Cardiac muscle cell (in vitro differentiated cells and primary cell): ENCODE data around the gene FGF14. TPM values are rescaled to one million over a fixed set of nuclear protein-coding genes. Genes with fewer than 3 reads are reported as not detected.

Source experiments
- DNase-seq, 2 donors: peaks; one replicate each; pipeline versions ENCODE4 v3.0.0 to v3.0.0-alpha.2; 2010 to 2017; ENCODE audit warnings: low read depth in 1 of 2, low spot score in 1 of 2
- H3K27ac ChIP-seq: fragments of 200-600 bp; sonication (generic); 2 replicates; pipeline ENCODE4 v1.5.1; 2016
- H3K27me3 ChIP-seq: fragments of 200-600 bp; sonication (generic); 2 replicates; pipeline ENCODE4 v1.6.0; 2016; ENCODE audit warnings: control low read depth
- H3K36me3 ChIP-seq: fragments of 200-600 bp; sonication (generic); 2 replicates; pipeline ENCODE4 v1.5.1; 2016; ENCODE audit warnings: control low read depth
- H3K4me1 ChIP-seq: fragments of 200-600 bp; sonication (generic); 2 replicates; pipeline ENCODE4 v1.8.1; 2017; ENCODE audit warnings: low read depth, mild to moderate bottlenecking, mixed run types
- H3K4me3 ChIP-seq: fragments of 200-600 bp; sonication (generic); 2 replicates; pipeline ENCODE4 v1.5.1; 2016; ENCODE audit warnings: mild to moderate bottlenecking
- H3K9me3 ChIP-seq: fragments of 200-600 bp; sonication (generic); 2 replicates; pipeline ENCODE4 v1.5.1; 2017; ENCODE audit warnings: low read depth, mild to moderate bottlenecking, control low read depth
- polyA plus RNA-seq: library from polyadenylated mRNA; unstranded; fragments of >200 nt; fragmentation: Nextera tagmentation; extraction: Ambion mirVana; gene quantifications from 2 replicates; pipeline ENCODE4 v1.2.1, GENCODE V29; 2016
- total RNA-seq: library from RNA; depleted of rRNA; stranded (reverse); fragments of >200 nt; gene quantifications from 2 replicates; pipeline ENCODE4 v1.2.3, GENCODE V29; 2016
- TF ChIP-seq, protein P1 (sequence below): IDR thresholded peaks from 2 replicates; pipeline ENCODE4 v1.5.1; 2012; ENCODE audit warnings: low read depth, mild to moderate bottlenecking, low read length

Gene FGF14
- total and polyA plus RNA-seq, 2 experiments from 2014 or later, result not detected

DNA sequence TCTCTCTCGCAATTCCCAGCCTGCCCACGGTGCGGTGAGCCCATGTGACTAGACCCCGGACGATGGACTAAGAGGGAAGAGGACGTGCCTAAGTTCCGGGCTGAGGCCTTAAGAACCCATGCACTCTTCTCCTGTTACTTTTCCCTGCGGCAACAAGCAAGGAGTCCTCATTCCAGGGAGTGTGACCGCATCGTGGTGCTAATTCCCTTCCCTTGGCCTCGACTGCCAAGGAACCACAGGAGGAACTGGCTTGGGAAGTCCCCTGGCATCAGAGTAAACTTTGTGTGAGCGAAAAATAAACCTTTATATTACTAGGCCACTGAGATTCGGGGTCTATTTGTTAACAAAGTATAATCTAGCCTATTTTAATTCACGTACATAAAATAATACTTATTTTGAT is 34.0 kb downstream of the FGF14 start:
- Histone ChIP-seq H3K27ac (no peak overlapping the region), H3K36me3 (no peaks in the 10 kb centered on the region), H3K9me3 (no peaks in the 10 kb centered on the region), H3K27me3 (no peaks in the 10 kb centered on the region), H3K4me1 (no peaks in the 10 kb centered on the region), H3K4me3 (no peak overlapping the region)
- DNase-seq, result no peak
- TF ChIP-seq, protein P1, sequence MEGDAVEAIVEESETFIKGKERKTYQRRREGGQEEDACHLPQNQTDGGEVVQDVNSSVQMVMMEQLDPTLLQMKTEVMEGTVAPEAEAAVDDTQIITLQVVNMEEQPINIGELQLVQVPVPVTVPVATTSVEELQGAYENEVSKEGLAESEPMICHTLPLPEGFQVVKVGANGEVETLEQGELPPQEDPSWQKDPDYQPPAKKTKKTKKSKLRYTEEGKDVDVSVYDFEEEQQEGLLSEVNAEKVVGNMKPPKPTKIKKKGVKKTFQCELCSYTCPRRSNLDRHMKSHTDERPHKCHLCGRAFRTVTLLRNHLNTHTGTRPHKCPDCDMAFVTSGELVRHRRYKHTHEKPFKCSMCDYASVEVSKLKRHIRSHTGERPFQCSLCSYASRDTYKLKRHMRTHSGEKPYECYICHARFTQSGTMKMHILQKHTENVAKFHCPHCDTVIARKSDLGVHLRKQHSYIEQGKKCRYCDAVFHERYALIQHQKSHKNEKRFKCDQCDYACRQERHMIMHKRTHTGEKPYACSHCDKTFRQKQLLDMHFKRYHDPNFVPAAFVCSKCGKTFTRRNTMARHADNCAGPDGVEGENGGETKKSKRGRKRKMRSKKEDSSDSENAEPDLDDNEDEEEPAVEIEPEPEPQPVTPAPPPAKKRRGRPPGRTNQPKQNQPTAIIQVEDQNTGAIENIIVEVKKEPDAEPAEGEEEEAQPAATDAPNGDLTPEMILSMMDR, result no peak

DNA sequence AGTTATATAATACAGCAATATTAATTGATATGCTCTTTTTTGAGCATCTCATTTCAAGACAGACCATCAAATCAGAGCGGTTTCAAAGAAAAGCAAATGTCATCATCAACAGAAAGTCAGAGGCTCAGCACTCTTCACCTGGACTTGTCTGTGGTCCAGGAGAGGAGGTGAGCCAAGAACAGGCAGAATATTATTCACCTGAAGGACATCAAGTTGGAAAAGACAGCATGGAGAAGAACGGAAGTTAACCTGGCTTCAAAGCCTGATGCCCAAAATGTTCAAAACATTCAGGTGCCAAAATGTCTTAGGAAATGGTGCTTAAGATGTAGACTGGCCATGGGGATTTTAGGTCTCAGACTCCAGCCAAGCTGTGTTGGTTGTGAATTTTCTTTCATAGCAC is 40.7 kb downstream of the FGF14 start:
- TF ChIP-seq, protein P1, result no peak
- Histone ChIP-seq H3K4me3 (no peak overlapping the region), H3K27me3 (no peaks in the 10 kb centered on the region), H3K9me3 (no peaks in the 10 kb centered on the region), H3K36me3 (no peaks in the 10 kb centered on the region), H3K27ac (no peak overlapping the region), H3K4me1 (no peaks in the 10 kb centered on the region)
- DNase-seq, result no peak

DNA sequence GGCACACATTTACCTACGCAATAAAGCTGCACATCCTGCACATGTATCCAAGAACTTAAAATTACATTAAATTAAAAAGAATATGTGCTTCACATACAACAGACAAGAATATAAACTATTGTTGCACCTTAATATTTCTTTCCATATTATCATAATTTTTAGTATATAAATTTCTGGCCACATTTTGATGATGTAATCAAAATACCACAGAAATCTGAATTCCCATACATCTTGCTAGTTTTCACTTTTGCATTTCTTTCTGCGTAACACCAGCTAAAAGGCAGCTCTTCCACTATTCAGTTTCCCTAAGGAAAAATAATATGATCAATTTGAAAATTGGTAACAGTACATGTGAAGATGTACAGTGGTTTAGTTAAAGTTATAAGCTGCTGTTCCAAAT is 42.6 kb downstream of the FGF14 start:
- Histone ChIP-seq H3K9me3 (no peaks in the 10 kb centered on the region), H3K4me3 (no peak overlapping the region), H3K4me1 (no peaks in the 10 kb centered on the region), H3K36me3 (no peaks in the 10 kb centered on the region), H3K27ac (no peak overlapping the region), H3K27me3 (no peaks in the 10 kb centered on the region)
- TF ChIP-seq, protein P1, result no peak
- no peak for DNase-seq

DNA sequence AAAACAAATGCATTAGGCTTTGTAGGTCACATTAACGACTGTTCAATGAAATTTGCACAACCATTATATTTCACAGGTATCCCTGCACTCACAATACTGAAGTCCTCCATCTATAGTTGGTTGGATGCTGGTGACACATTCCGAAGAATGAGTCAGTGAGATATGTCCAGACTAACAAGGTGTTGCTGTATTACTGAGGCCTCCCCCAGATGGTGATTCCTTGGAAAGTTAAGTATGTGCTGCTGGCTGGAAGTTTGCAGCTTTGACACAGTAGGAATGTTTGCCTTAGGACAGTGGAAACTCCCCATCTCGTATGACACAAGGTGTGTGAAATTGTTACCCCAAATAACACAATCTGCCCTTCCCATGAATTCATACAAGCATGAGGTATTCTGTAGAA is 46.6 kb downstream of the FGF14 start:
- H3K4me3 ChIP-seq, result no peak overlapping the region
- DNase-seq, result no peak

DNA sequence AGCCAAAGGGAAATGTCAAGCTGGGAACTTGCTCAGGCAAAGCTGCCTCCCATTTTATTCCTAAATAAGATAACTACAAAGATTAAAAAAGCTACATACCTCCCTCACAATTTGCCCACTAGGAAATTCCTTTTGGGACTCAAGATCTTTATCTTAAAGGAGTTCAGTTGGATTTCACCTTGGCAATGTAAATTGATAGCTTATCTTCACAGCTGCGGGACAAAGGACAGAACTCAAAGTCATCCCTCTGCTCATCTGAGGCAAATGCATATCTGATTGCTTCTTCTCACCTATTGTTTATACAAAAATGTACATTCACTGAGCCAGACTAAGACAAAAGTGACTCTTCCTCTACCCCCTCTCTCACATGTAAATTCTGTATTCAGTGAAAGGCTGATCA is 47.8 kb downstream of the FGF14 start:
- no peak for DNase-seq
- no peaks in the 10 kb centered on the region for H3K4me1 ChIP-seq
- H3K36me3 ChIP-seq, result no peaks in the 10 kb centered on the region
- no peak overlapping the region for H3K4me3 ChIP-seq
- H3K27ac ChIP-seq, result no peak overlapping the region
- TF ChIP-seq, protein P1, result no peak
- no peaks in the 10 kb centered on the region for H3K9me3 ChIP-seq
- H3K27me3 ChIP-seq, result no peaks in the 10 kb centered on the region

More for the DNA sequence above, 46.6 kb downstream of the FGF14 start:
- Histone ChIP-seq H3K4me1 (no peaks in the 10 kb centered on the region), H3K9me3 (no peaks in the 10 kb centered on the region), H3K27ac (no peak overlapping the region), H3K27me3 (no peaks in the 10 kb centered on the region), H3K36me3 (no peaks in the 10 kb centered on the region)
- TF ChIP-seq, protein P1, result no peak

DNA sequence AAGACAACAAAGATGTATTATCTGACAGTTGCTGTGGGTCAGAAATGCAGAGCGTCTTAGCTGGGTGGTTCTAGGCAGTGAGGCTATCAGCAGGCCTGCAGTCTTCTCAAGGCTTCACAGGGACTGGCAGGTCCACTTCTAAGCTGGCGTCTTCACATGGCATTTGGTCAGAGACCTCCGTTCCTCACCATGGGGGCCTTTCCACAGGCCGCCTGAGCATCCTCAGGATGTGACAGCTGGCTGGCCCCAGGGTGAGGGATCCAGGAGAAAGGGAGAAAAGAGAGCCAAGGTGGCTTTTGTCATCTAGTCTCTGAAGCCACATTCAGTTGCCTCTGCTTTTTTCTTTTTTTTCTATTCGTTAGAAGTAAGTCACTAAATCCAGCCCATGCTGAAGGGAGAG is 50.3 kb downstream of the FGF14 start:
- no peak for DNase-seq
- no peak overlapping the region for H3K27ac ChIP-seq
- H3K36me3 ChIP-seq, result no peaks in the 10 kb centered on the region
- H3K4me1 ChIP-seq, result no peaks in the 10 kb centered on the region
- TF ChIP-seq, protein P1, result no peak
- no peaks in the 10 kb centered on the region for H3K9me3 ChIP-seq
- no peak overlapping the region for H3K4me3 ChIP-seq
- no peaks in the 10 kb centered on the region for H3K27me3 ChIP-seq
